A673 (cell line): Measurements from ENCODE around the gene DOCK8.

ENCODE experiments used
- EZH2 ChIP-seq: fragments of 200-600 bp; sonication (generic); IDR thresholded peaks from 2 replicates; pipeline ENCODE4 v1.6.1; 2017; ENCODE audit warnings: borderline replicate concordance, low read depth, mild to moderate bottlenecking, mixed read lengths, antibody characterized with exemption, low read length; ENCODE audit not compliant: poor library complexity, severe bottlenecking
- TF ChIP-seq, protein P1 (sequence below): fragments of 300-800, 200-600 bp; sonication (generic); conservative IDR thresholded peaks from 2 replicates; pipeline ENCODE4 v1.5.1; 2017; ENCODE audit warnings: low read depth, mild to moderate bottlenecking, antibody characterized with exemption, low read length, moderate library complexity, mixed read lengths

DNA sequence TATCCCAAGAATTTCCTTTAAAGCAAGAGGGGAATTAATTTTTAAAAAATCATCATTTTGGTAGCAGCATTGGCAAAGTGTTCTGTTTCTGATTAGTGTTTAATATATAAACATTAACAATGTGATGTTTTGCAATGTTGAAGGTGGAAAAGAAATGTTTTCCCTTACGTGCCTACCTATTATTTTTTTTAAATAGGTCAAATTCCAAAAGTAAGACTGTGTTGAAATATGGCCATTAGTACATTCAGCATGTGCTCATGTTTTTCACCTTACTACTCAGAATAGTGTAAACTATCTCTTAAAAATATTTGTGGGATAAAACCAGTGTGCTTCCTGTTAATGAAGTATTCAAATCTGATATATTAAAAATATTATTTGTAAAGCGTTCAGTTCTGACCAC lies 3.3 kb downstream of the DOCK8 start:
- TF ChIP-seq, protein P1, sequence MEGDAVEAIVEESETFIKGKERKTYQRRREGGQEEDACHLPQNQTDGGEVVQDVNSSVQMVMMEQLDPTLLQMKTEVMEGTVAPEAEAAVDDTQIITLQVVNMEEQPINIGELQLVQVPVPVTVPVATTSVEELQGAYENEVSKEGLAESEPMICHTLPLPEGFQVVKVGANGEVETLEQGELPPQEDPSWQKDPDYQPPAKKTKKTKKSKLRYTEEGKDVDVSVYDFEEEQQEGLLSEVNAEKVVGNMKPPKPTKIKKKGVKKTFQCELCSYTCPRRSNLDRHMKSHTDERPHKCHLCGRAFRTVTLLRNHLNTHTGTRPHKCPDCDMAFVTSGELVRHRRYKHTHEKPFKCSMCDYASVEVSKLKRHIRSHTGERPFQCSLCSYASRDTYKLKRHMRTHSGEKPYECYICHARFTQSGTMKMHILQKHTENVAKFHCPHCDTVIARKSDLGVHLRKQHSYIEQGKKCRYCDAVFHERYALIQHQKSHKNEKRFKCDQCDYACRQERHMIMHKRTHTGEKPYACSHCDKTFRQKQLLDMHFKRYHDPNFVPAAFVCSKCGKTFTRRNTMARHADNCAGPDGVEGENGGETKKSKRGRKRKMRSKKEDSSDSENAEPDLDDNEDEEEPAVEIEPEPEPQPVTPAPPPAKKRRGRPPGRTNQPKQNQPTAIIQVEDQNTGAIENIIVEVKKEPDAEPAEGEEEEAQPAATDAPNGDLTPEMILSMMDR: no peak
- TF ChIP-seq EZH2: no peak
